ENCODE data around the gene ZNF609. TPM values are rescaled to one million over a fixed set of nuclear protein-coding genes. Genes with fewer than 3 reads are reported as not detected.

Gene ZNF609
- total RNA-seq, 1 experiment from 2014 or later, result 31.0 TPM

DNA sequence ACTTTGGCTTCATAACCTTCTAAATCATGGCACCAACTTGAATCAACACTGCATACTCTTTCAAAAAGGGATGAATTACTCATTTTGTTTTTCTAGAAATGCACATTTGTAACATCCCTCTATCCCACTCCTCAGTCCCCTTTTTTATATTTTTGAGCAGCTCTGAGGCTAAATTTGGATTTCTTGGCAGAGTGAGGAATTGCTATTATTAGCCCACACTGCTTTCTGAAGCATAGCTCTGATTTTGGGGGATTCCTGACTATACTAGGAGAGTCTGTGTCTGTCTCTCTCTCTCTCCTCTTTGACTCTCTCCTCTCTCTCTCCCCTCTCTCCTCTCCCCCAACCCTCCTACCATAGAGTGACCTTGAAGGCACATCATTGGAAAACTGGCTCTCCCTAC, 238.4 kb downstream of the ZNF609 start:
- intact Hi-C loops (cut with micrococcal nuclease), result no loop called here
- Histone ChIP-seq H3K27me3 (ENCODE audit: insufficient read depth, low read length) (no peaks in the 10 kb centered on the region), H3K9me3 (ENCODE audit: control insufficient read depth in 1 of 2, insufficient read depth in 1 of 2, low read depth in 1 of 2, low read length in 2 of 2) (no peaks in the 10 kb centered on the region), H3K9me2 (ENCODE audit: insufficient read depth) (no peaks in the 10 kb centered on the region), H2AFZ (ENCODE audit: low read depth, low read length, poor library complexity, severe bottlenecking) (no peak overlapping the region), H4K20me1 (ENCODE audit: insufficient read depth) (peaks cover 11% of the 10 kb centered on the region; the same call in 1 of the 2 replicates), H3K27ac (ENCODE audit: low read depth, low read length) (no peak overlapping the region), H3K36me3 (ENCODE audit: control insufficient read depth in 1 of 2, insufficient read depth in 2 of 2, low read length in 2 of 2) (peaks cover 0 to 4% of the 10 kb centered on the region in 2 experiments; a peak in 2 of 4 replicates), H3K9ac (ENCODE audit: low read length) (no peak overlapping the region), H3K4me1 (ENCODE audit: control insufficient read depth in 1 of 2, insufficient read depth in 2 of 2, low read length in 2 of 2) (peaks cover 31 to 55% of the 10 kb centered on the region in 2 experiments), H3K4me3 (replicated peaks in 1 of 2; ENCODE audit: low read depth in 1 of 2, low read length in 2 of 2) (no peak overlapping the region), H3K79me2 (ENCODE audit: insufficient read depth, low read length) (peaks cover 80% of the 10 kb centered on the region), H3K4me2 (ENCODE audit: low read length) (0 out of 2 replicates have a peak overlapping the region, but pooled peaks have one; percentile 44)
- POLR2A ChIA-PET, result no interaction called here
- RAD21 ChIA-PET (ENCODE audit: low non-redundant PET in 1 of 2, low total read pairs in 2 of 2, uncharacterized antibody in 2 of 2, unreplicated experiment in 2 of 2), result no interaction called here
- CTCF ChIA-PET, result interaction anchor here (1.2 kb wide), 1 partner anchor 12 kb away, joined by 3 read pairs; no protein-coding TSS in a partner anchor
- TF ChIP-seq, protein P1, sequence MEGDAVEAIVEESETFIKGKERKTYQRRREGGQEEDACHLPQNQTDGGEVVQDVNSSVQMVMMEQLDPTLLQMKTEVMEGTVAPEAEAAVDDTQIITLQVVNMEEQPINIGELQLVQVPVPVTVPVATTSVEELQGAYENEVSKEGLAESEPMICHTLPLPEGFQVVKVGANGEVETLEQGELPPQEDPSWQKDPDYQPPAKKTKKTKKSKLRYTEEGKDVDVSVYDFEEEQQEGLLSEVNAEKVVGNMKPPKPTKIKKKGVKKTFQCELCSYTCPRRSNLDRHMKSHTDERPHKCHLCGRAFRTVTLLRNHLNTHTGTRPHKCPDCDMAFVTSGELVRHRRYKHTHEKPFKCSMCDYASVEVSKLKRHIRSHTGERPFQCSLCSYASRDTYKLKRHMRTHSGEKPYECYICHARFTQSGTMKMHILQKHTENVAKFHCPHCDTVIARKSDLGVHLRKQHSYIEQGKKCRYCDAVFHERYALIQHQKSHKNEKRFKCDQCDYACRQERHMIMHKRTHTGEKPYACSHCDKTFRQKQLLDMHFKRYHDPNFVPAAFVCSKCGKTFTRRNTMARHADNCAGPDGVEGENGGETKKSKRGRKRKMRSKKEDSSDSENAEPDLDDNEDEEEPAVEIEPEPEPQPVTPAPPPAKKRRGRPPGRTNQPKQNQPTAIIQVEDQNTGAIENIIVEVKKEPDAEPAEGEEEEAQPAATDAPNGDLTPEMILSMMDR (IDR thresholded peaks at IDR 0.05 in 2 of 3, conservative IDR thresholded peaks at IDR 0.05 in 1 of 3; ENCODE audit: borderline replicate concordance in 1 of 3, insufficient read depth in 1 of 3, low read depth in 2 of 3, low read length in 2 of 3), result no peak
- no peak for TF ChIP-seq ZNF274 (IDR thresholded peaks at IDR 0.05; ENCODE audit: low read depth, low read length)
- TF ChIP-seq CBX3 (IDR thresholded peaks at IDR 0.05; ENCODE audit: low read depth), result no peak
- TF ChIP-seq RAD21 (IDR thresholded peaks at IDR 0.05; ENCODE audit: low read depth), result no peak
- TF ChIP-seq ZFX (IDR thresholded peaks at IDR 0.05), result no peak
- TF ChIP-seq YY1 (IDR thresholded peaks at IDR 0.05; ENCODE audit: extremely low read depth, insufficient replicate concordance, low read depth, low read length), result no peak
- TF ChIP-seq, protein P2, sequence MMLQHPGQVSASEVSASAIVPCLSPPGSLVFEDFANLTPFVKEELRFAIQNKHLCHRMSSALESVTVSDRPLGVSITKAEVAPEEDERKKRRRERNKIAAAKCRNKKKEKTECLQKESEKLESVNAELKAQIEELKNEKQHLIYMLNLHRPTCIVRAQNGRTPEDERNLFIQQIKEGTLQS (IDR thresholded peaks at IDR 0.05), result no peak
- no peak for TF ChIP-seq EZH2phosphoT487 (IDR thresholded peaks at IDR 0.05; ENCODE audit: borderline replicate concordance)
- TF ChIP-seq POLR2A (IDR thresholded peaks at IDR 0.05; ENCODE audit: borderline replicate concordance, extremely low read depth, insufficient read depth, insufficient read length), result no peak
- DNase-seq (ENCODE audit: low read depth, low spot score) (no peak), ATAC-seq (no peak)
- no TSS peak for BruUV-seq (replicated peaks)
